Upper lobe of left lung (tissue), 6 donors: ENCODE measurements around the gene SGMS2. TPM values are rescaled to one million over a fixed set of nuclear protein-coding genes. Genes with fewer than 3 reads are reported as not detected.
"Not testable (repeated sequence)": the region's sequence is repeated elsewhere in the genome, so short reads cannot be mapped to it uniquely, and the experiment has no call there.

Experiments used
- ATAC-seq, 2 donors: fragments of 200-7000 bp; cut with Tn5 transposase; one replicate each; pipeline ENCODE4 v1.9.1; 2022; ENCODE audit warnings: mild to moderate bottlenecking in 2 of 2, moderate library complexity in 2 of 2; ENCODE audit not compliant: low FRiP score in 2 of 2
- DNase-seq, 2 donors: peaks; one replicate each; pipeline ENCODE4 v3.0.0-alpha.2; 2019 to 2020
- H3K27ac ChIP-seq, 4 donors: fragments of 200-600 bp; sonication (generic); one replicate each; pipeline ENCODE4 v1.5.1; 2016 to 2019
- H3K27me3 ChIP-seq, 4 donors: fragments of 200-600 bp; sonication (generic); one replicate each; pipeline ENCODE4 v1.5.1; 2017 to 2019
- H3K36me3 ChIP-seq, 4 donors: fragments of 200-600 bp; sonication (generic); one replicate each; pipeline ENCODE4 v1.5.1; 2016 to 2019
- H3K4me1 ChIP-seq, 4 donors: fragments of 200-600 bp; sonication (generic); one replicate each; pipeline ENCODE4 v1.5.1; 2018 to 2019
- H3K4me3 ChIP-seq, 4 donors: fragments of 200-600 bp; sonication (generic); one replicate each; pipeline ENCODE4 v1.5.1; 2017 to 2019; ENCODE audit warnings: mild to moderate bottlenecking in 2 of 4, moderate library complexity in 1 of 4
- H3K9me3 ChIP-seq, 4 donors: fragments of 200-600 bp; sonication (generic); one replicate each; pipeline ENCODE4 v1.5.1; 2018 to 2019
- EP300 ChIP-seq, 4 donors: sonication (generic); formaldehyde crosslinking; IDR thresholded peaks; one replicate each; pipeline ENCODE4 v1.5.1; 2017; ENCODE audit warnings: antibody characterized with exemption in 4 of 4, control low read depth in 2 of 4
- POLR2A ChIP-seq, 4 donors: fragments of 450-650 bp; IDR thresholded peaks; one replicate each; pipeline ENCODE4 v1.5.1; 2016 to 2017; ENCODE audit warnings: antibody characterized with exemption in 4 of 4, mild to moderate bottlenecking in 2 of 4
- POLR2AphosphoS5 ChIP-seq, 2 donors: sonication (generic); formaldehyde crosslinking; IDR thresholded peaks; one replicate each; pipeline ENCODE4 v1.5.1; 2017; ENCODE audit warnings: antibody characterized with exemption in 2 of 2
- WGBS, 2 donors: methylation state at CpG; one replicate each; pipeline ENCODE4 v1.1.5; 2017 to 2018; 5-methylcytosine and 5-hydroxymethylcytosine counted together
- total RNA-seq, 6 donors: library from RNA; depleted of rRNA in 4 of 6; stranded (reverse); fragments of >200 nt in 4 of 6; gene quantifications; one replicate each; pipeline versions ENCODE4 v1.1.0 to v1.2.1, GENCODE V29; 2016 to 2021
- TF ChIP-seq, protein P1 (sequence below), 6 experiments: fragments of 450-650 bp in 4 of 6; fragments of 200-600 bp in 2 of 6; sonication (generic) in 2 of 6; IDR thresholded peaks; one replicate each; pipeline ENCODE4 v1.5.1; 2016 to 2019; ENCODE audit warnings: antibody characterized with exemption in 6 of 6
- donor health status: DM: no; HTN: no; CAD: no; lungs with moderate emphysema.
- donor health status: DM: no; HTN: yes; CAD: no; lungs with severe emphysema.

Gene SGMS2
- total RNA-seq, 6 donors from 2014 or later = 85.9 to 551 (median 204) TPM

DNA sequence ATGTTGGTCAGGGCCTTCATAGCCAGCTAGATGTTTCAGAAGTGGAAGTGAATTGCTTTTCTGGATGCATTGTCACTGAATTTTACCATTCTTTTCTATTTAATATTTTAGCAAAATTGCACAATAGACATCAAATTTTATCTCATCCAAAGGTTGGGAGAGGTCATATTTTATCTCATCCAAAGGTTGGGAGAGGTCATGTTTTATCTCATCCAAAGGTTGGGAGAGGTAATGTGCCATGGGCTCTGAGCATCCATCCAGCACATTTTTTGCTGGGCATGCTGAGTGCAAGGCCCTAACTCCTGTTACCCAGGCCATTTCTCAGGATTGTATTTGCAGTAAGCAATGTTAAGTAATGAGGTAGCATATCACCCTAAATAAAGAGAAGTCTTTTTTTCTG is 91.9 kb downstream of the SGMS2 start:
- no peak for DNase-seq
- H3K27me3 ChIP-seq = no peaks in the 10 kb centered on the region
- peaks cover 0 to 5% (median 2%) of the 10 kb centered on the region in 4 donors for H3K4me1 ChIP-seq
- H3K9me3 ChIP-seq = peaks cover 5 to 15% (median 10%) of the 10 kb centered on the region in 4 donors
- ATAC-seq = no peak
- no peaks in the 10 kb centered on the region for H3K36me3 ChIP-seq
- no peak overlapping the region for H3K4me3 ChIP-seq
- no peak overlapping the region for H3K27ac ChIP-seq
- TF ChIP-seq POLR2AphosphoS5 (IDR thresholded peaks at IDR 0.05) (no peak), EP300 (IDR thresholded peaks at IDR 0.05) (no peak), POLR2A (IDR thresholded peaks at IDR 0.05) (no peak)
- TF ChIP-seq, protein P1, sequence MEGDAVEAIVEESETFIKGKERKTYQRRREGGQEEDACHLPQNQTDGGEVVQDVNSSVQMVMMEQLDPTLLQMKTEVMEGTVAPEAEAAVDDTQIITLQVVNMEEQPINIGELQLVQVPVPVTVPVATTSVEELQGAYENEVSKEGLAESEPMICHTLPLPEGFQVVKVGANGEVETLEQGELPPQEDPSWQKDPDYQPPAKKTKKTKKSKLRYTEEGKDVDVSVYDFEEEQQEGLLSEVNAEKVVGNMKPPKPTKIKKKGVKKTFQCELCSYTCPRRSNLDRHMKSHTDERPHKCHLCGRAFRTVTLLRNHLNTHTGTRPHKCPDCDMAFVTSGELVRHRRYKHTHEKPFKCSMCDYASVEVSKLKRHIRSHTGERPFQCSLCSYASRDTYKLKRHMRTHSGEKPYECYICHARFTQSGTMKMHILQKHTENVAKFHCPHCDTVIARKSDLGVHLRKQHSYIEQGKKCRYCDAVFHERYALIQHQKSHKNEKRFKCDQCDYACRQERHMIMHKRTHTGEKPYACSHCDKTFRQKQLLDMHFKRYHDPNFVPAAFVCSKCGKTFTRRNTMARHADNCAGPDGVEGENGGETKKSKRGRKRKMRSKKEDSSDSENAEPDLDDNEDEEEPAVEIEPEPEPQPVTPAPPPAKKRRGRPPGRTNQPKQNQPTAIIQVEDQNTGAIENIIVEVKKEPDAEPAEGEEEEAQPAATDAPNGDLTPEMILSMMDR (IDR thresholded peaks at IDR 0.05) = no peak

DNA sequence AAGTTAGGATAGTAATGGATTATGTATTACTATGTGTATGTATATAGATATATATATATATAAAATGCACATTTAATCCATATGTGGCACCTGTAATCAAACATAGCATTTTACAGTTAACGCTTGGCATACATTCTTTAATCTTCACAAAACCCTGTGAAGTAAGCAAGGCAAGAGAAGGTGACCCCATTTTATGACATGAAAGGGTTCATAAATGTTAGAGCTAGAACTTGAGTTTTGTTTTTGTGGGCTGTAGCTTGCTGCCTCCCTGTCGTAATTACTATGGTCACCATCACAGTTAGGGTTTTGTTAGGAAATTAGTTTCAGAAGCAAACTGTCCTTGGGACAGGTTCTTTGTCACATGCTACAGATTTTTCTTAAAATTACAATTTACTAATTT is 92.8 kb downstream of the SGMS2 start:
- no peaks in the 10 kb centered on the region for H3K27me3 ChIP-seq
- peaks cover 5 to 15% (median 10%) of the 10 kb centered on the region in 4 donors for H3K9me3 ChIP-seq
- H3K4me1 ChIP-seq = peaks cover 0 to 5% (median 2%) of the 10 kb centered on the region in 4 donors
- H3K27ac ChIP-seq = no peak overlapping the region
- ATAC-seq (no peak), DNase-seq (no peak)
- H3K4me3 ChIP-seq = no peak overlapping the region
- WGBS, 2 donors = 91 to 97% methylated on average over 2 of the region's 2 CpGs
- no peak for TF ChIP-seq POLR2AphosphoS5 (IDR thresholded peaks at IDR 0.05)
- no peak for TF ChIP-seq POLR2A (IDR thresholded peaks at IDR 0.05)
- TF ChIP-seq EP300 (IDR thresholded peaks at IDR 0.05) = no peak
- TF ChIP-seq, protein P1 (IDR thresholded peaks at IDR 0.05) = no peak
- no peaks in the 10 kb centered on the region for H3K36me3 ChIP-seq

DNA sequence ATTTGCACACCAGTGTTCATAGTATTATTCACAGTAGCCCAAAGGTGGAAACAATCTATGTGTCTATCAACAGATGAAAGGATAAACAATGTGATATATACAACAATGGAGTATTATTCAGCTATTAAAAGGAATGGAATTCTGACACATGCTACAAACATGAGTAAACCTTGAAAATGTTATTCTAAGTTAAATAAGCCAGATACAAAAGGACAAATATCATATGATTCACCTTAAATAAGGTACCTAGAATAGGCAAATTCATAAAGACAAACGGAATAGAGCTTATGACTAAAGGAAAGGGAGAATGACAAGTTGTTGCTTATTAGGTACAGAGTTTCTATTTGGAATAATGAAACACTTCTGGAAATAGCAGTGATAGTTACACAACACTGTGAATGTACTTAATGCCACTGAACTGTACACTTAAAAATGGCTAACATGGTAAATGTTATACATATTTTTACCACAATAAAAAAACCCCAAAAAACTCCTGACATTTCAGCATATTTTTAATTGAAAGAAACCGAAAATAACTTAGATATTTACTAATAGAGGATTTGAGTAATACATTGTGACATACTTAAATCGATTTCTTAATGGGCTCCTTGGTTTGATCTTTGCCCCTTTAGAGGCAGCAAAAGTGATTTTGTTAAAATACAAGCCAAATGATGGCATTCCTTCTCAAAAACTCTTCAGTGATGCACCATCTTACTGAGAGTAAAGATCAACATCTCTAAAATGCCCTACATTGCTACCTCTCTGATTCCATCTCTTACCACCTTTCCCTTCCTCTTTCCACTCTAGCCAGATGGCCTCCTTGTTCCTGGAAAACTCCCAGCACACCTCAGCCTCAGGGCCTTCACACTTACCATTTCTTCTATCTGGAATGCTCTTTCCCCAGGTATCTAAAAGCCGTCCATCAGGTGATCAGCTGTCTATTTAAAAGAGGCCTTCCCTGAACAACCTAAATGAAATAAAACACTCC is 98.0 kb downstream of the SGMS2 start:
- no peaks in the 10 kb centered on the region for H3K4me1 ChIP-seq
- H3K9me3 ChIP-seq = peaks cover 5 to 15% (median 10%) of the 10 kb centered on the region in 4 donors
- no peak overlapping the region for H3K27ac ChIP-seq
- no peak for TF ChIP-seq POLR2A (IDR thresholded peaks at IDR 0.05)
- no peak for TF ChIP-seq EP300 (IDR thresholded peaks at IDR 0.05)
- TF ChIP-seq, protein P1 (IDR thresholded peaks at IDR 0.05) = no peak
- no peak for TF ChIP-seq POLR2AphosphoS5 (IDR thresholded peaks at IDR 0.05)
- DNase-seq = no peak
- H3K4me3 ChIP-seq = no peak overlapping the region
- ATAC-seq = no peak
- WGBS, 2 donors = 83 to 88% methylated on average over 4 of the region's 4 CpGs
- no peaks in the 10 kb centered on the region for H3K36me3 ChIP-seq
- H3K27me3 ChIP-seq = no peaks in the 10 kb centered on the region

DNA sequence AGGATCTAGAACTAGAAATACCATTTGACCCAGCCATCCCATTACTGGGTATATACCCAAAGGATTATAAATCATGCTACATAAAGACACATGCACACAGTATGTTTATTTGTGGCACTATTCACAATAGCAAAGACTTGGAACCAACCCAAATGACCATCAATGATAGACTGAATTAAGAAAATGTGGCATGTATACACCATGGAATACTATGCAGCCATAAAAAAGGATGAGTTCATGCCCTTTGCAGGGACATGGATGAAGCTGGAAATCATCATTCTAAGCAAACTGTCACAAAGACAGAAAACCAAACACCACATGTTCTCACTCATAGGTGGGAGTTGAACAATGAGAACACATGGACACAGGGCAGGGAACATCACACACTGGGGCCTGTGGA is 101.0 kb downstream of the SGMS2 start:
- not testable (repeated sequence) for DNase-seq, H3K4me1 ChIP-seq, H3K27me3 ChIP-seq, H3K36me3 ChIP-seq, H3K9me3 ChIP-seq, ATAC-seq, H3K4me3 ChIP-seq, H3K27ac ChIP-seq

DNA sequence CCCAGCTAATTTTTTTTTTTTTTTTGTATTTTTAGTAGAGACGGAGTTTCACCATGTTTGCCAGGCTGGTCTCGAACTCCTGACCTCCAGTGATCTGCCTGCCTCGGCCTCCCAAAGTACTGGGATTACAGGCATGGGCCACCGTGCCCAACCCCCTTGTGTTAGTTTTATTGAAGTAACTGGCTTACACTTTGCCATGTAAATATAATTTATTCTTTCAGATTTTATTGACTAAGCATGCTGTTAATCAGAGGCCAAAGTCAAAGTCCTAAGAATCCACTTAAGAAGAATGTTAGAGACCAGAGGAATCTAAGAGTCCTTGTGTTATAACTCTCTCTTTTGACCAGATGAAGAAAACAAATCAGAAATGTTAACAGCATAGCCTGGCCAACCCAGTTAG is 102.1 kb downstream of the SGMS2 start:
- H3K9me3 ChIP-seq, H3K27ac ChIP-seq, H3K27me3 ChIP-seq, DNase-seq, H3K4me1 ChIP-seq, H3K36me3 ChIP-seq, H3K4me3 ChIP-seq, ATAC-seq: not testable (repeated sequence)
- WGBS, 2 donors = 88 to 90% methylated on average over 4 of the region's 4 CpGs
